HepG2 (cell line): ENCODE data around the gene APLNR. TPM values are rescaled to one million over a fixed set of nuclear protein-coding genes. Genes with fewer than 3 reads are reported as not detected.

Source experiments
- ATAC-seq: fragments of 200-7000 bp; cut with Tn5 transposase; 3 replicates; pipeline ENCODE4 v1.9.1; 2020; ENCODE audit warnings: mild to moderate bottlenecking, moderate library complexity
- BruUV-seq: library from RNA; stranded (reverse); fragments of 400-500 nt; replicated peaks from 2 replicates; lab custom pipeline; 2021; lab: Mats Ljungman, UMichigan
- CTCF ChIA-PET: fragments of 300-600 bp; formaldehyde crosslinking; extraction: SDS; loops from one replicate; lab custom pipeline; 2021; ENCODE audit warnings: low total read pairs, inconsistent platforms, low intra/inter-chr PET ratio; lab: Yijun Ruan, JAX
- POLR2A ChIA-PET: fragments of 350-600 bp; sonication (Branson Sonifier 250); formaldehyde crosslinking; loops from one replicate; lab custom pipeline; 2020; ENCODE audit warnings: antibody characterized with exemption, inconsistent platforms; lab: Yijun Ruan, JAX
- DNase-seq: peaks from one replicate; pipeline ENCODE4 v3.0.0-alpha.2; 2015; ENCODE audit warnings: low spot score
- FAIRE-seq: peaks from 3 replicates; lab custom pipeline; 2011; peaks lifted over from hg19 to GRCh38; lab: Jason Lieb, UNC
- H2AFZ ChIP-seq: one replicate; pipeline ENCODE4 v1.6.1; 2011; ENCODE audit warnings: low read length, inconsistent platforms
- H3K27ac ChIP-seq: fragments of 300-600 bp; 3 replicates; pipeline ENCODE4 v1.8.0; 2011; ENCODE audit warnings: mixed run types, mild to moderate bottlenecking, mixed read lengths, low read length, inconsistent platforms; ENCODE audit not compliant: insufficient read depth; ENCODE audit errors: extremely low read length
- H3K27me3 ChIP-seq, 2 experiments: fragments of 200-600 bp in 1 of 2; 2 replicates in 1 of 2; 3 replicates in 1 of 2; pipeline versions ENCODE4 v1.6.0 to v1.8.0; 2011; ENCODE audit warnings: low read length in 2 of 2, mild to moderate bottlenecking in 2 of 2, moderate library complexity in 2 of 2, inconsistent platforms in 1 of 2; ENCODE audit not compliant: insufficient read depth in 2 of 2, control insufficient read depth in 1 of 2
- H3K36me3 ChIP-seq, 2 experiments: fragments of 200-600 bp in 1 of 2; replicated peaks in 1 of 2; 2 replicates in 1 of 2; 3 replicates in 1 of 2; pipeline versions ENCODE4 v1.5.1 to v1.8.0; 2011; ENCODE audit warnings: low read length in 2 of 2, inconsistent platforms in 1 of 2; ENCODE audit not compliant: insufficient read depth in 2 of 2, control insufficient read depth in 1 of 2
- H3K4me1 ChIP-seq: 2 replicates; pipeline ENCODE4 v1.5.1; 2012; ENCODE audit warnings: low read length, inconsistent platforms; ENCODE audit not compliant: insufficient read depth
- H3K4me2 ChIP-seq: 2 replicates; pipeline ENCODE4 v1.6.0; 2011; ENCODE audit warnings: low read depth, low read length, inconsistent platforms
- H3K4me3 ChIP-seq, 3 experiments: fragments of 200-600 bp in 1 of 3; sonication (generic), shearing (Covaris generic) in 1 of 3; replicated peaks in 1 of 3; 2 replicates each; pipeline ENCODE4 v1.5.1; 2011 to 2016; ENCODE audit warnings: low read length in 3 of 3, inconsistent platforms in 2 of 3, low read depth in 2 of 3, mild to moderate bottlenecking in 2 of 3, control low read depth in 1 of 3, mixed read lengths in 1 of 3; ENCODE audit not compliant: insufficient read depth in 1 of 3
- H3K79me2 ChIP-seq: one replicate; pipeline ENCODE4 v1.6.1; 2011; ENCODE audit warnings: low read length, inconsistent platforms; ENCODE audit not compliant: insufficient read depth
- H3K9ac ChIP-seq: 2 replicates; pipeline ENCODE4 v1.6.0; 2011; ENCODE audit warnings: mild to moderate bottlenecking, low read depth, low read length, inconsistent platforms; ENCODE audit not compliant: insufficient read depth
- H3K9me3 ChIP-seq: 2 replicates; pipeline ENCODE4 v1.5.1; 2012; ENCODE audit warnings: mild to moderate bottlenecking, low read length
- H4K20me1 ChIP-seq: 2 replicates; pipeline ENCODE4 v1.6.0; 2011; ENCODE audit warnings: inconsistent platforms, mild to moderate bottlenecking, low read length, moderate library complexity; ENCODE audit not compliant: insufficient read depth
- ARID2 ChIP-seq: sonication (generic); formaldehyde crosslinking; IDR thresholded peaks from 2 replicates; pipeline ENCODE4 v1.8.1; 2022; ENCODE audit warnings: mild to moderate bottlenecking, missing genetic modification reagents, borderline replicate concordance
- ARNT ChIP-seq: fragments of 450-650 bp; IDR thresholded peaks from 2 replicates; pipeline ENCODE4 v1.6.1; 2017
- ELF1 ChIP-seq: sonication (generic); formaldehyde crosslinking; IDR thresholded peaks from 2 replicates; pipeline ENCODE4 v1.4.0; 2020; ENCODE audit warnings: missing genetic modification reagents
- ELF3 ChIP-seq: IDR thresholded peaks from 2 replicates; pipeline ENCODE4 v1.6.1; 2016; ENCODE audit warnings: missing genetic modification reagents, missing compliant biosample characterization
- HNF4G ChIP-seq, 2 experiments: sonication (generic) in 1 of 2; formaldehyde crosslinking in 1 of 2; IDR thresholded peaks; 2 replicates each; pipeline versions ENCODE4 v1.4.0 to v1.6.1; 2011 to 2020; ENCODE audit warnings: borderline replicate concordance in 2 of 2, low read depth in 2 of 2, mild to moderate bottlenecking in 2 of 2, low read length in 1 of 2, missing genetic modification reagents in 1 of 2, moderate library complexity in 1 of 2
- MAFK ChIP-seq, 2 experiments: IDR thresholded peaks in 1 of 2; conservative IDR thresholded peaks in 1 of 2; 2 replicates each; pipeline ENCODE4 v1.6.1; 2011; ENCODE audit warnings: improper control_type of control experiment in 2 of 2, low read length in 2 of 2
- MZF1 ChIP-seq: sonication (generic); formaldehyde crosslinking; IDR thresholded peaks from 2 replicates; pipeline ENCODE4 v1.8.1; 2023; ENCODE audit warnings: mild to moderate bottlenecking, missing genetic modification reagents, borderline replicate concordance
- NBN ChIP-seq: fragments of 450-650 bp; conservative IDR thresholded peaks from 2 replicates; pipeline ENCODE4 v1.6.1; 2017
- NRL ChIP-seq: sonication (generic); formaldehyde crosslinking; IDR thresholded peaks from 2 replicates; pipeline ENCODE4 v1.5.0; 2020; ENCODE audit warnings: missing genetic modification reagents, mild to moderate bottlenecking, moderate library complexity, borderline replicate concordance
- XRCC5 ChIP-seq: fragments of 200-400 bp; formaldehyde crosslinking; optimal IDR thresholded peaks from 2 replicates; pipeline ENCODE3; 2017; ENCODE audit warnings: mild to moderate bottlenecking, low read length
- ZNF326 ChIP-seq: sonication (generic); formaldehyde crosslinking; IDR thresholded peaks from 2 replicates; pipeline ENCODE4 v1.4.0; 2020; ENCODE audit warnings: missing genetic modification reagents, borderline replicate concordance
- ZNF678 ChIP-seq: sonication (generic); formaldehyde crosslinking; IDR thresholded peaks from 2 replicates; pipeline ENCODE4 v1.4.0; 2020; ENCODE audit warnings: mild to moderate bottlenecking, missing genetic modification reagents
- ZNF761 ChIP-seq: sonication (generic); formaldehyde crosslinking; conservative IDR thresholded peaks from 2 replicates; pipeline ENCODE4 v1.4.0; 2020; ENCODE audit warnings: mild to moderate bottlenecking, missing genetic modification reagents
- ZZZ3 ChIP-seq: sonication (generic); formaldehyde crosslinking; IDR thresholded peaks from 2 replicates; pipeline ENCODE4 v1.4.0; 2020; ENCODE audit warnings: missing genetic modification reagents, mild to moderate bottlenecking, borderline replicate concordance
- WGBS: methylation state at CpG from one replicate; pipeline ENCODE4 v1.1.6; 2017; ENCODE audit warnings: low lambda C conversion rate; 5-methylcytosine and 5-hydroxymethylcytosine counted together
- in situ Hi-C: cut with HindIII; loops from 2 replicates; pipeline ENCODE4 v1.10.0; 2017; ENCODE audit warnings: low pct_unique_long_range_greater_than_20kb; ENCODE audit not compliant: extremely low pct_ligation_motif_present
- intact Hi-C: fragments of 100-400 bp; cut with micrococcal nuclease; formaldehyde crosslinking; loops from one replicate; pipeline ENCODE4 v1.10.0; 2022; ENCODE audit not compliant: unreplicated experiment
- polyA plus RNA-seq, 8 experiments: library from polyadenylated mRNA; depleted of rRNA in 3 of 8; stranded (reverse) in 7 of 8; unstranded in 1 of 8; fragments of >200 nt; fragmentation: Illumina TruSeq in 4 of 8; extraction: Trizol in 4 of 8; gene quantifications; 2 replicates each; pipeline versions ENCODE4 v1.2.1 to v1.2.3, GENCODE V29; 2011 to 2016; ENCODE audit warnings: low read depth in 4 of 8, missing spikeins in 1 of 8, mixed read lengths in 1 of 8; ENCODE audit not compliant: insufficient read depth in 1 of 8
- total RNA-seq, 5 experiments: library from RNA; depleted of rRNA; stranded (reverse); fragments of >200 nt; fragmentation: Illumina TruSeq; extraction: Trizol; gene quantifications; 2 replicates each; pipeline ENCODE4 v1.2.3, GENCODE V29; 2016; ENCODE audit warnings: low read depth in 1 of 5
- TF ChIP-seq, protein P1 (sequence below): sonication (generic); formaldehyde crosslinking; IDR thresholded peaks from 2 replicates; pipeline ENCODE4 v1.5.0; 2020; ENCODE audit warnings: missing genetic modification reagents, mild to moderate bottlenecking, borderline replicate concordance
- TF ChIP-seq, protein P2 (sequence below): sonication (generic); formaldehyde crosslinking; IDR thresholded peaks from 2 replicates; pipeline ENCODE4 v1.4.0; 2020; ENCODE audit warnings: missing genetic modification reagents, mild to moderate bottlenecking, borderline replicate concordance
- TF ChIP-seq, protein P3 (sequence below): sonication (generic); formaldehyde crosslinking; IDR thresholded peaks from 2 replicates; pipeline ENCODE4 v1.8.1; 2023; ENCODE audit warnings: mild to moderate bottlenecking, missing genetic modification reagents

The APLNR gene
- total and polyA plus RNA-seq, 2 of the 13 experiments (the other 11 are each of a cell fraction or from before 2014, with no cell fraction given): not detected

DNA sequence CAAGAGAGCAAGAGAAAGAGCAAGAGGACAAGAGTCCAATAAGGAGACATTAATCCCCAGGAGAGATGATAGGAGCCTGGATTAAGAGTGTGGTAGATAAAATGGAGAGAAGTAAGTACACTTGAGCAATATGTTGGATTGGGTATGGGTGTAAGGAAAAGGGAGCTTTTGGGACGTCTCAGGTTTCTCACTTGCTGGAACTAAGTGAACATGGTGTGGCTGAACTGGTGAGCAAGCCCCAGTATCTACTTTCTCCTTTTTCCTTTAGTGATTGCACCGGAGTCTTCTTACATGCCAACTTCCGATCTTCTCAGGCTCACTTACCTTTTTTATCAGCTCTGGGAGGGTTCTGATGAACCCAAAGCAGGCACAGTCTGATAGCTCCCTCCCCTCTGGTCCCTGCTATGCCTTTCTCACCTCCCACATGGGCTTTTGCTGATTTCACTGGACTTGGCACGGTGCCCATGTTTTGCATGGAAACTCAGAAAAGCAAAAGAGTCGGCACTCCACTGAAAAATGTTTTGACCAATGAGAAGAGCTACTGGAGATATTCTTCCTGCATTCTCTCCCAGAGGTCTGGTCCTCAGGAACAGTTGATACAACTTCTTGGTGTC lies 14.5 kb upstream of the APLNR start (continued):
- TF ChIP-seq, protein P1, sequence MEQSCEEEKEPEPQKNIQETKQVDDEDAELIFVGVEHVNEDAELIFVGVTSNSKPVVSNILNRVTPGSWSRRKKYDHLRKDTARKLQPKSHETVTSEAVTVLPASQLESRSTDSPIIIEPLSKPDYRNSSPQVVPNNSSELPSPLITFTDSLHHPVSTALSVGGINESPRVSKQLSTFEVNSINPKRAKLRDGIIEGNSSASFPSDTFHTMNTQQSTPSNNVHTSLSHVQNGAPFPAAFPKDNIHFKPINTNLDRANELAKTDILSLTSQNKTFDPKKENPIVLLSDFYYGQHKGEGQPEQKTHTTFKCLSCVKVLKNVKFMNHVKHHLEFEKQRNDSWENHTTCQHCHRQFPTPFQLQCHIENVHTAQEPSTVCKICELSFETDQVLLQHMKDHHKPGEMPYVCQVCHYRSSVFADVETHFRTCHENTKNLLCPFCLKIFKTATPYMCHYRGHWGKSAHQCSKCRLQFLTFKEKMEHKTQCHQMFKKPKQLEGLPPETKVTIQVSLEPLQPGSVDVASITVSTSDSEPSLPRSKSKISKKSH: no peak

DNA sequence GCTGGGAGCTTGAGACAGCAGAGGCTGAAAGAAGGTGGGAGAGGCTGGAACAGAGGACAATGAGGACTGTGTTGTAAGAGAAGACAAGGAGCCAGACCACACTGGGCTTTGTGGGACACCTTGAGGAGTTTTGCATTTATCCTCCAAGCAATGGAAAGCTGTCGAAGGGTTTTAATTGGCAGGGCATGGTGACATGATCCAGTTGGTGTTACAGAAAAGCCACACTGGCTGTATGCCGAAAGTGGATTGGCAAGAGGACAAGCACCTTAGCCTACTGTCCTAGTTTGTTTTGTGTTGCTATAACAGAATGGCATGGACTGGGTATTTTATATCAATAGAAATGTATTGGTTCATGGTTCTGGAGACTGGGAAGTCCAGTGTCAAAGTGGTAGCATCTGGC lies 14.0 kb upstream of the APLNR start:
- in situ Hi-C loops: loop anchor here (5.0 kb wide), 2 partner anchors 134 to 409 kb away; no protein-coding TSS in a partner anchor
- H3K36me3 ChIP-seq: no peaks in the 10 kb centered on the region
- no peak overlapping the region for H3K9ac ChIP-seq
- H3K9me3 ChIP-seq: no peaks in the 10 kb centered on the region
- ChIA-PET CTCF (interaction anchor here (1.2 to 3.4 kb wide), 2 partner anchors 120 to 410 kb away, joined by 3 to 21 read pairs; no protein-coding TSS in a partner anchor), POLR2A (no interaction called here)
- WGBS: 22% methylated on average over 2 of the region's 2 CpGs
- H3K27me3 ChIP-seq: no peaks in the 10 kb centered on the region
- intact Hi-C loops: no loop called here
- no peaks in the 10 kb centered on the region for H4K20me1 ChIP-seq
- TF ChIP-seq MZF1 (CRISPR knock-in tag) (no peak), ARNT (no peak), ELF1 (CRISPR knock-in tag) (no peak), NRL (CRISPR knock-in tag) (no peak), ZNF761 (CRISPR knock-in tag) (no peak), XRCC5 (no peak), HNF4G (IDR thresholded peaks at IDR 0.05; ENCODE audit: borderline replicate concordance, low read depth, low read length) (no peak), HNF4G (CRISPR knock-in tag; IDR thresholded peaks at IDR 0.05; ENCODE audit: borderline replicate concordance, low read depth) (no peak), ARID2 (CRISPR knock-in tag) (no peak), ZNF678 (CRISPR knock-in tag) (no peak), ZZZ3 (no peak), NBN (no peak), ELF3 (no peak), ZNF326 (CRISPR knock-in tag) (no peak), MAFK (conservative IDR thresholded peaks at IDR 0.05 in 1 of 2, IDR thresholded peaks at IDR 0.05 in 1 of 2; ENCODE audit: low read length in 2 of 2) (no peak)
- TF ChIP-seq, protein P2, sequence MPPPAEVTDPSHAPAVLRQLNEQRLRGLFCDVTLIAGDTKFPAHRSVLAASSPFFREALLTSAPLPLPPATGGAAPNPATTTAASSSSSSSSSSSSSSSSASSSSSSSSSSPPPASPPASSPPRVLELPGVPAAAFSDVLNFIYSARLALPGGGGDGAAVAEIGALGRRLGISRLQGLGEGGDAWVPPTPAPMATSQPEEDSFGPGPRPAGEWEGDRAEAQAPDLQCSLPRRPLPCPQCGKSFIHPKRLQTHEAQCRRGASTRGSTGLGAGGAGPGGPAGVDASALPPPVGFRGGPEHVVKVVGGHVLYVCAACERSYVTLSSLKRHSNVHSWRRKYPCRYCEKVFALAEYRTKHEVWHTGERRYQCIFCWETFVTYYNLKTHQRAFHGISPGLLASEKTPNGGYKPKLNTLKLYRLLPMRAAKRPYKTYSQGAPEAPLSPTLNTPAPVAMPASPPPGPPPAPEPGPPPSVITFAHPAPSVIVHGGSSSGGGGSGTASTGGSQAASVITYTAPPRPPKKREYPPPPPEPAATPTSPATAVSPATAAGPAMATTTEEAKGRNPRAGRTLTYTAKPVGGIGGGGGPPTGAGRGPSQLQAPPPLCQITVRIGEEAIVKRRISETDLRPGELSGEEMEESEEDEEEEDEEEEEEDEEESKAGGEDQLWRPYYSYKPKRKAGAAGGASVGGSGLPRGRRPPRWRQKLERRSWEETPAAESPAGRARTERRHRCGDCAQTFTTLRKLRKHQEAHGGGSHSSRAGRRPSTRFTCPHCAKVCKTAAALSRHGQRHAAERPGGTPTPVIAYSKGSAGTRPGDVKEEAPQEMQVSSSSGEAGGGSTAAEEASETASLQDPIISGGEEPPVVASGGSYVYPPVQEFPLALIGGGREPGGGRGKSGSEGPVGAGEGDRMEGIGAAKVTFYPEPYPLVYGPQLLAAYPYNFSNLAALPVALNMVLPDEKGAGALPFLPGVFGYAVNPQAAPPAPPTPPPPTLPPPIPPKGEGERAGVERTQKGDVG: no peak
- TF ChIP-seq, protein P3, sequence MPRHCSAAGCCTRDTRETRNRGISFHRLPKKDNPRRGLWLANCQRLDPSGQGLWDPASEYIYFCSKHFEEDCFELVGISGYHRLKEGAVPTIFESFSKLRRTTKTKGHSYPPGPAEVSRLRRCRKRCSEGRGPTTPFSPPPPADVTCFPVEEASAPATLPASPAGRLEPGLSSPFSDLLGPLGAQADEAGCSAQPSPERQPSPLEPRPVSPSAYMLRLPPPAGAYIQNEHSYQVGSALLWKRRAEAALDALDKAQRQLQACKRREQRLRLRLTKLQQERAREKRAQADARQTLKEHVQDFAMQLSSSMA (CRISPR knock-in tag): no peak
- no peak overlapping the region for H3K4me2 ChIP-seq
- H3K27ac ChIP-seq: no peak overlapping the region
- H3K79me2 ChIP-seq: no peaks in the 10 kb centered on the region
- no peak for FAIRE-seq
- H3K4me3 ChIP-seq: no peak overlapping the region
- no peak overlapping the region for H2AFZ ChIP-seq
- DNase-seq: no peak
- H3K4me1 ChIP-seq: no peaks in the 10 kb centered on the region
- BruUV-seq: no TSS peak
- ATAC-seq: no peak
